ENCODE data around the gene ZBTB46.

Gene ZBTB46

GRCh38 chr20:63747622-63748069, 83.4 kb downstream of the ZBTB46 start:
- Histone ChIP-seq H4K20me1 (ENCODE audit: insufficient read depth) (no peaks in the 10 kb centered on the region), H3K4me1 (ENCODE audit: low read depth, poor library complexity, severe bottlenecking) (no peaks in the 10 kb centered on the region), H3K36me3 (ENCODE audit: insufficient read depth) (no peaks in the 10 kb centered on the region), H3K27ac (no peak overlapping the region), H3K4me2 (no peak overlapping the region), H3K9ac (no peak overlapping the region), H3K79me2 (ENCODE audit: insufficient read depth, low read depth) (no peaks in the 10 kb centered on the region), H3K4me3 (IDR thresholded peaks at IDR 0.05; ENCODE audit: insufficient read depth, low read depth, low read length) (no peak overlapping the region), H2AFZ (ENCODE audit: low read depth) (no peak overlapping the region), H3K27me3 (ENCODE audit: insufficient read depth, low read depth) (peaks cover 29% of the 10 kb centered on the region; the same call in 1 of the 2 replicates)
- no peak for TF ChIP-seq CTCF (conservative IDR thresholded peaks at IDR 0.05; ENCODE audit: low read depth, low read length)

- no peaks in the 10 kb centered on the region for H3K4me1 ChIP-seq (ENCODE audit: low read depth, poor library complexity, severe bottlenecking)
- H4K20me1 ChIP-seq (ENCODE audit: insufficient read depth): no peaks in the 10 kb centered on the region
- H3K27ac ChIP-seq: no peak overlapping the region
- H3K4me2 ChIP-seq: no peak overlapping the region
- H3K79me2 ChIP-seq (ENCODE audit: insufficient read depth, low read depth): no peaks in the 10 kb centered on the region
- no peak overlapping the region for H3K9ac ChIP-seq
- peaks cover 29% of the 10 kb centered on the region; the same call in 1 of the 2 replicates for H3K27me3 ChIP-seq (ENCODE audit: insufficient read depth, low read depth)
- no peak for TF ChIP-seq CTCF (conservative IDR thresholded peaks at IDR 0.05; ENCODE audit: low read depth, low read length)
- H2AFZ ChIP-seq (ENCODE audit: low read depth): no peak overlapping the region
- H3K4me3 ChIP-seq (IDR thresholded peaks at IDR 0.05; ENCODE audit: insufficient read depth, low read depth, low read length): no peak overlapping the region
- H3K36me3 ChIP-seq (ENCODE audit: insufficient read depth): no peaks in the 10 kb centered on the region
Measured at GRCh38 chr20:63746751-63747315, 84.2 kb downstream of the ZBTB46 start.

GRCh38 chr20:63745961-63746731, 84.9 kb downstream of the ZBTB46 start:
- Histone ChIP-seq H3K27me3 (ENCODE audit: insufficient read depth, low read depth) (peaks cover 29% of the 10 kb centered on the region; the same call in 1 of the 2 replicates), H3K4me2 (no peak overlapping the region), H3K27ac (no peak overlapping the region), H3K79me2 (ENCODE audit: insufficient read depth, low read depth) (no peaks in the 10 kb centered on the region), H3K36me3 (ENCODE audit: insufficient read depth) (no peaks in the 10 kb centered on the region), H4K20me1 (ENCODE audit: insufficient read depth) (no peaks in the 10 kb centered on the region), H3K4me1 (ENCODE audit: low read depth, poor library complexity, severe bottlenecking) (no peaks in the 10 kb centered on the region), H3K9ac (no peak overlapping the region), H3K4me3 (IDR thresholded peaks at IDR 0.05; ENCODE audit: insufficient read depth, low read depth, low read length) (no peak overlapping the region), H2AFZ (ENCODE audit: low read depth) (no peak overlapping the region)
- TF ChIP-seq CTCF (conservative IDR thresholded peaks at IDR 0.05; ENCODE audit: low read depth, low read length): no peak

- TF ChIP-seq CTCF (conservative IDR thresholded peaks at IDR 0.05; ENCODE audit: low read depth, low read length): no peak
Measured at GRCh38 chr20:63745424-63745805, 85.6 kb downstream of the ZBTB46 start.

More at GRCh38 chr20:63745424-63745805, 85.6 kb downstream of the ZBTB46 start:
- H3K9ac ChIP-seq: no peak overlapping the region
- H3K4me3 ChIP-seq (IDR thresholded peaks at IDR 0.05; ENCODE audit: insufficient read depth, low read depth, low read length): no peak overlapping the region
- H3K4me1 ChIP-seq (ENCODE audit: low read depth, poor library complexity, severe bottlenecking): peaks cover 4% of the 10 kb centered on the region
- H3K79me2 ChIP-seq (ENCODE audit: insufficient read depth, low read depth): no peaks in the 10 kb centered on the region
- no peaks in the 10 kb centered on the region for H4K20me1 ChIP-seq (ENCODE audit: insufficient read depth)
- no peak overlapping the region for H2AFZ ChIP-seq (ENCODE audit: low read depth)
- H3K4me2 ChIP-seq: no peak overlapping the region
- H3K27me3 ChIP-seq (ENCODE audit: insufficient read depth, low read depth): peaks cover 24% of the 10 kb centered on the region; the same call in 1 of the 2 replicates
- no peaks in the 10 kb centered on the region for H3K36me3 ChIP-seq (ENCODE audit: insufficient read depth)
- H3K27ac ChIP-seq: no peak overlapping the region

Measured in KMS-11 (cell line).